HAP-1 (cell line): ENCODE measurements around the gene PSMA1.
A peak's percentile ranks its signal among the peaks of the same experiment; 100 is the strongest.
"Not testable (repeated sequence)": the region's sequence is repeated elsewhere in the genome, so short reads cannot be mapped to it uniquely, and the experiment has no call there.

ENCODE experiments used
- DNase-seq, 2 experiments: peaks; one replicate each; pipeline ENCODE4 v3.0.0-alpha.2; 2016 to 2020; ENCODE audit warnings: low spot score in 2 of 2
- H3K27me3 ChIP-seq: fragments of 250-450 bp; sonication (Bioruptor Pico); 2 replicates; pipeline ENCODE4 v1.5.1; 2020; ENCODE audit warnings: low read depth, mild to moderate bottlenecking, moderate library complexity
- H3K36me3 ChIP-seq: fragments of 250-450 bp; sonication (Bioruptor Pico); replicated peaks from 2 replicates; pipeline ENCODE4 v1.5.1; 2020; ENCODE audit warnings: mild to moderate bottlenecking
- H3K4me1 ChIP-seq: fragments of 250-450 bp; sonication (Bioruptor Pico); 2 replicates; pipeline ENCODE4 v1.5.1; 2020; ENCODE audit warnings: mild to moderate bottlenecking
- H3K4me3 ChIP-seq: fragments of 250-450 bp; sonication (Bioruptor Pico); 2 replicates; pipeline ENCODE4 v1.5.1; 2020; ENCODE audit warnings: mild to moderate bottlenecking, moderate library complexity
- H3K9me3 ChIP-seq: fragments of 250-450 bp; sonication (Bioruptor Pico); 2 replicates; pipeline ENCODE4 v1.5.1; 2020; ENCODE audit warnings: mild to moderate bottlenecking, moderate library complexity
- in situ Hi-C: fragments of 300-500 bp; cut with MboI; formaldehyde crosslinking; loops from 3 replicates; pipeline ENCODE4 v1.14.3; 2020; ENCODE audit warnings: low sequenced_read_pairs, inconsistent platforms, mixed read lengths

Gene PSMA1

GRCh38 chr11:14542324-14542723, 22.1 kb upstream of the PSMA1 start:
- Histone ChIP-seq H3K36me3 (no peaks in the 10 kb centered on the region), H3K4me3 (no peak overlapping the region), H3K27me3 (no peaks in the 10 kb centered on the region), H3K4me1 (peaks cover 18% of the 10 kb centered on the region), H3K9me3 (no peaks in the 10 kb centered on the region)
- peak; percentile 13 to 24 for DNase-seq
- in situ Hi-C loops, result no loop called here

- H3K36me3 ChIP-seq, result no peaks in the 10 kb centered on the region
- H3K4me3 ChIP-seq, result no peak overlapping the region
- H3K9me3 ChIP-seq, result no peaks in the 10 kb centered on the region
- in situ Hi-C loops, result no loop called here
- peaks cover 20% of the 10 kb centered on the region for H3K4me1 ChIP-seq
- H3K27me3 ChIP-seq, result no peaks in the 10 kb centered on the region
- peak; percentile 17 to 22 for DNase-seq
These were observed 21.2 kb upstream of the PSMA1 start for GRCh38 chr11:14541192-14541947.

- no peak for DNase-seq
- Histone ChIP-seq H3K36me3 (no peaks in the 10 kb centered on the region), H3K4me1 (peaks cover 20% of the 10 kb centered on the region), H3K4me3 (no peak overlapping the region), H3K27me3 (no peaks in the 10 kb centered on the region), H3K9me3 (no peaks in the 10 kb centered on the region)
- in situ Hi-C loops, result no loop called here
These were observed 19.8 kb upstream of the PSMA1 start for GRCh38 chr11:14539982-14540421.

DNA sequence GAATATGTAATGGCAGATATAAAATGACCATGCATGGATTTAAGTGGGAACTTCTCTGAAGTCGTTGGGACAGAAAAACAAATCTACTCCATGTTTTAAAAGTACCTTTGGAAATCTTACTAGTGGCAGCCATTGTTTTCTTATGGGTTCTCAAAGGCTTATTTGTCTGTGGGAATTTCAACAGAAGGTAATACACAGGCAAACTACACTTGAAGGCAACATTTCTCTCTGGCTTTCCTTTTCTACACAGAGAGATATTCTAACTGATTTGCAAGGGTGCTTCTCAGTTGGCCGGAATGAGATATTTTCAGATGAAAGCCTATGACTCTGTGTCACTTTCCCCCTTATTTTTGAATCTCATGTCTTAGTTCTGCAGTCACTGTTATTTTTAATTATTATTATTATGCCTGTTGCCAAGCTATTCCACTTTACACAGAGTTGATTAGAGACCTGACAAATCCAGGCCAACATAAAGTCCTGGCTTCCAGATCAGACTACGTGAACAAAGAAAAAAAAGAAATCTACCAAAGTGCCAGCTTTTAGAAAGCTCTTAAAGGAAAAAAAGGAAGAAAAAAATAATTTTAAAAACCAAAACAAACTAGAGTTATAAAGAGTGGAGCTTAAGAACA, 18.9 kb upstream of the PSMA1 start:
- Histone ChIP-seq H3K9me3 (no peaks in the 10 kb centered on the region), H3K4me3 (no peak overlapping the region), H3K4me1 (peaks cover 20% of the 10 kb centered on the region), H3K27me3 (no peaks in the 10 kb centered on the region), H3K36me3 (no peaks in the 10 kb centered on the region)
- in situ Hi-C loops, result no loop called here
- DNase-seq, result no peak

DNA sequence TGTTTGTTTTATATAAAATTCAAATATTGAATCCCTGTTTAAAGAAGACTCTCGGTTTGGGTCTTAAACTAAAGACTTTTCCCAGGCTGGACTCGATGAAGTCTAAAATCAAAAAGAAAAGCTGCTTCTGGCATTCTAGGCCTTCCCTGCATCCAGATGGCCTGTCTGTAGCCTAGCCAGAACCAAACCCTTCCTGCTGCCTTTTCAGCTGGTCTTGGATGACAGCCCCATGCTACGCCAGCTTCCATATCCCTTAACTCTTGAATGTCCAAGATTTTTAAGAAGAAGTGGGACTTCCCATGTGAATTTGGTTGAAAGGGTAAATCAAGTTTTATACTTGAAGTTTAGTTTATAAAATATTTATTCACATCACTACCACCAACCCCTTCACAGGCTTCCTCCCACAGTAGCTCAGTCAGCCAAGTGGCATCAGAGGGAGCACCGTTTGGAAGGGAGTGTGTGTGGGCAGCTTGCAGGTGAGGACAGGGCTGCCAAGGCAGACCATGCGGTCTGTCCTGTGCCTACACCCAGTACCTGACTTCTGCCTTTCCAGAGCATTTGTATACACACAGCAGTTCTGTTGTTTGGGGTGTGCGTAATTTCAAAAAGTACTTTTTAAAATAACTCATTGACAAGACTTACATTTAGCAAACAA, 18.2 kb upstream of the PSMA1 start:
- DNase-seq, result no peak
- H3K4me3 ChIP-seq, result no peak overlapping the region
- no peaks in the 10 kb centered on the region for H3K36me3 ChIP-seq
- no peaks in the 10 kb centered on the region for H3K27me3 ChIP-seq
- H3K4me1 ChIP-seq, result peaks cover 20% of the 10 kb centered on the region
- H3K9me3 ChIP-seq, result no peaks in the 10 kb centered on the region
- in situ Hi-C loops, result no loop called here

DNA sequence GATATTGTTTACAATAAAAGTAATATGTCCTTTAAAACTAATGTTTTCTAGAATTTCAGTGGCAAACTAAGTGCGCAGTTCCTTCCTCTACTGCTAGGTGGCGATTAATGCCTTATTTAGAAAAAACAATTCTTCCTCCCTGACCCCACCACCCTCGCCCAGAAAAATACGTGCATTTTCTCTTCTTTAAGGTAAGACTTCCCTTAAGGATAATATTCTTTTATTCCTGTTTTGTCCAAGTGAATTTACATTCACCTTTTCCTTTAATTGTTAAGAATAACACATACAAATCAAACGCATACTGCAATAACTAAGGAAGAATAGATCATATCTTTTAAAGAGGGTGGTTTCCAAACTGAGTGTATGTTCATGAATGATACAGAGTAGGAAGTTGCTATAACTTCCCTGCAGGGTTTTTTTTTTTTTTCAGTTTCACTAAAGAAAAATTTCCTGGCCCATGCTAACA, 17.0 kb upstream of the PSMA1 start:
- no peaks in the 10 kb centered on the region for H3K27me3 ChIP-seq
- in situ Hi-C loops, result no loop called here
- no peaks in the 10 kb centered on the region for H3K36me3 ChIP-seq
- peak in 1 of 2 experiments; percentile 47 for DNase-seq
- no peaks in the 10 kb centered on the region for H3K9me3 ChIP-seq
- H3K4me3 ChIP-seq, result no peak overlapping the region
- peaks cover 16% of the 10 kb centered on the region for H3K4me1 ChIP-seq

GRCh38 chr11:14535166-14535565, 15.0 kb upstream of the PSMA1 start:
- H3K4me3 ChIP-seq, in situ Hi-C loops, DNase-seq, H3K27me3 ChIP-seq, H3K36me3 ChIP-seq, H3K4me1 ChIP-seq, H3K9me3 ChIP-seq: not testable (repeated sequence)

DNA sequence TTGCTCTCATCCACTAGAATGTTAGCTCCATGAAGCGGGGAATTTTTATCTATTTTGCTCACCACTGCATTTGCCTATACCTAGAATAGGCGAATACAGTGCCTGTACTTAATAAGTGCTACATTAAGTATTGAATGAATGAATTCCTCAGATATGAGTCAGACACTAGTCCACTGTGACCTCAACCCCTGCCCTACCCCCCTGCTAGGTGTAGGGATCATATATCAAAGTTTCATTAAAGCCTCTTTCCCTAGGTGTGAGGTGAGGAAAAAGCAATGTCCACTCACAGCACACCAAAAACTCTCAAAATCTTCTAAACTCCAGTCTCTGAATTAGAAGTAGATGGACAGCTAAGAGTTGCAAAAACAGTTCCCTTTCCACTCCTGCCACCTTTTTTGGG, 9.8 kb upstream of the PSMA1 start:
- no peaks in the 10 kb centered on the region for H3K9me3 ChIP-seq
- in situ Hi-C loops, result loop anchor here (10.0 kb wide), 2 partner anchors 115 to 365 kb away; partner anchors contain the start of genes CYP2R1 and PDE3B
- DNase-seq, result no peak
- H3K27me3 ChIP-seq, result no peaks in the 10 kb centered on the region
- H3K4me3 ChIP-seq, result no peak overlapping the region
- no peaks in the 10 kb centered on the region for H3K36me3 ChIP-seq
- H3K4me1 ChIP-seq, result no peaks in the 10 kb centered on the region

DNA sequence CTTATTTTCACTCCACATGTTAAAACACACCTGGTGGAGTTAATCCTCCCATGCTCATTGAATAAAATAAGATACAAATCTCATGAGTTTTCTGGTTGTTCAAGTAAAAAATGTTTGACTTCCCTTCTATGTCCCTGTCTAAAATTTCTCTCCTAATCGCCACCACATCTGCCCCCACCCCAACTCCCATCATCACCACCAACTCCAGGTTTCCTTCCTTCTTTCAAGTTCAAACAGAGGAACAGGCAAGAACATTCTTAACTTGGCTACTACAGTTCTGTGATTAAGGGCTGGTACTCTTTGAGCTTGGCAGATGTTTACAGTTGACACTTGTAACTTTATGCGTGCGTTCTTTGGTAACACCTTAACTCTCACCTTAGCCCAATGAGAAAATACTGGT, 9.1 kb upstream of the PSMA1 start:
- Histone ChIP-seq H3K4me1 (no peaks in the 10 kb centered on the region), H3K9me3 (no peaks in the 10 kb centered on the region), H3K27me3 (no peaks in the 10 kb centered on the region), H3K4me3 (no peak overlapping the region), H3K36me3 (no peaks in the 10 kb centered on the region)
- DNase-seq, result no peak
- in situ Hi-C loops, result loop anchor here (10.0 kb wide), 2 partner anchors 115 to 365 kb away; partner anchors contain the start of genes CYP2R1 and PDE3B

DNA sequence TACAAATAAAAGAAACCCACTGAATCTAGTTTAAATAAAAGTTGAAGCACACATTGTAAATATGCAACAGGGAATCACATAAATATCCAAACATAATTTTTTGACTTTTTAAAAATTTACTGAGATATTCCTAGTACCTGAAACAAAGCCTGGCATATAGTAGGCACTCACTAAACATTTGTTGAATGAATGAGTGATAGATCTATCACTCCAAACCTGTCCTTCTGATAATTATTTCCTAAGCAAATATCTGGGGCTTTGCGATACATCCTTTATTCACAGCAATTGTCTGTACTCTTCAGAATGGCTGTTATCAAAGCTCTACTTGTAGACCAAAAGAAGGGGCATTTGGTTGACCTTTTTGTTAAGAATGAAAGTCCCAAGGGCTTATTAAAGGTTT, 2.6 kb upstream of the PSMA1 start:
- no peaks in the 10 kb centered on the region for H3K9me3 ChIP-seq
- H3K36me3 ChIP-seq, result peaks cover 6% of the 10 kb centered on the region
- no peak overlapping the region for H3K4me3 ChIP-seq
- H3K4me1 ChIP-seq, result peaks cover 8% of the 10 kb centered on the region
- no peaks in the 10 kb centered on the region for H3K27me3 ChIP-seq
- in situ Hi-C loops, result loop anchor here (10.0 kb wide), 2 partner anchors 122 to 372 kb away; partner anchors contain the start of genes CYP2R1 and PDE3B
- no peak for DNase-seq

- Histone ChIP-seq H3K9me3 (no peaks in the 10 kb centered on the region), H3K4me1 (peaks cover 8% of the 10 kb centered on the region), H3K27me3 (no peaks in the 10 kb centered on the region), H3K36me3 (peaks cover 11% of the 10 kb centered on the region), H3K4me3 (no peak overlapping the region)
- no peak for DNase-seq
- in situ Hi-C loops, result loop anchor here (10.0 kb wide), 2 partner anchors 123 to 373 kb away; partner anchors contain the start of genes CYP2R1 and PDE3B
These were observed 2.1 kb upstream of the PSMA1 start for GRCh38 chr11:14522245-14522644.

DNA sequence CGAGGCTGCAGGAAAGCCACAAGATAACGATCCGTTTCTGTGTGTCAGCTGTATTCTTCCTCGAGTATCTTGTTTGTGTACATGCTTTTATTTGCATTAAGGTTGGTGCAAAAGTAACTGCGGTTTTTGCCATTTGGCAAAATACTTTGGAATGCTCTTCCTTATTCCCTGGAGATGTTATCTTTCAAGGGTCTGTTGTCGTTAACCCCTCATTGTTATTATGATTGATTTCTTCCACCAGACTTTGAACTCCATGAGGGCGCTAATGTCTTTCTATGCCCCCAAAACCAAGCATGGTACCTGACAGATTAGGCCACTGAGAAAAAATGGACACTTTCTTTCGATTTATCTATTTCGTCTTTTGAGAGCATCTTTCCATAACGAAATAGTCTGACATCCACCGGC, 563 bp upstream of the PSMA1 start:
- peak overlapping the region; percentile 80 for H3K4me3 ChIP-seq
- in situ Hi-C loops, result loop anchor here (10.0 kb wide), 2 partner anchors 124 to 374 kb away; partner anchors contain the start of genes CYP2R1 and PDE3B
- peaks cover 8% of the 10 kb centered on the region for H3K4me1 ChIP-seq
- peaks cover 25% of the 10 kb centered on the region for H3K36me3 ChIP-seq
- no peaks in the 10 kb centered on the region for H3K9me3 ChIP-seq
- DNase-seq, result peak in 1 of 2 experiments; percentile 25
- no peaks in the 10 kb centered on the region for H3K27me3 ChIP-seq

GRCh38 chr11:14519597-14519916, 629 bp downstream of the PSMA1 start:
- no peaks in the 10 kb centered on the region for H3K9me3 ChIP-seq
- peaks cover 33% of the 10 kb centered on the region for H3K36me3 ChIP-seq
- in situ Hi-C loops, result no loop called here
- H3K4me3 ChIP-seq, result peak overlapping the region; percentile 80
- DNase-seq, result no peak
- peaks cover 8% of the 10 kb centered on the region for H3K4me1 ChIP-seq
- H3K27me3 ChIP-seq, result no peaks in the 10 kb centered on the region

DNA sequence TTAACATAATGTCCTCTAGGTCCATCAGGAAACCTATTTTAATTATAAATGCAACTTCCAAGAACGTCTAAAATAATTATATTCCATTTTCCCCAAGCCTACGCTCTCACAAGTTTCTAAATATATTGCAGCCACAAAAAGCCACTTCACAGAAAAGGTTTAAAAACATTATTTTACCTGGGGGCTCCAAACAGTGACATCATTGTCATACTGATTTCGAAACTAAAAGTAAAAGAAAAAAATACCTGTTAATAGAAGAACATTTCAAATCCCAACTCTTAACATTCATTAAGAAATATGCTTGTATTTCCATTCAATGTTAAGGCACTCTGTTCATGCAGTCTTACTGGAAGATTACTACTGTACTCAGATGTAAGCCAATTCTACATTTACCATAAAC, 1.4 kb downstream of the PSMA1 start:
- H3K4me3 ChIP-seq, result peak overlapping the region; percentile 80
- DNase-seq, result no peak
- no peaks in the 10 kb centered on the region for H3K27me3 ChIP-seq
- H3K36me3 ChIP-seq, result peaks cover 41% of the 10 kb centered on the region
- no peaks in the 10 kb centered on the region for H3K9me3 ChIP-seq
- in situ Hi-C loops, result no loop called here
- H3K4me1 ChIP-seq, result peaks cover 8% of the 10 kb centered on the region
